ENCODE data around the gene B3GALNT2.
"Not testable (repeated sequence)": the region's sequence is repeated elsewhere in the genome, so short reads cannot be mapped to it uniquely, and the experiment has no call there.

Gene B3GALNT2

DNA sequence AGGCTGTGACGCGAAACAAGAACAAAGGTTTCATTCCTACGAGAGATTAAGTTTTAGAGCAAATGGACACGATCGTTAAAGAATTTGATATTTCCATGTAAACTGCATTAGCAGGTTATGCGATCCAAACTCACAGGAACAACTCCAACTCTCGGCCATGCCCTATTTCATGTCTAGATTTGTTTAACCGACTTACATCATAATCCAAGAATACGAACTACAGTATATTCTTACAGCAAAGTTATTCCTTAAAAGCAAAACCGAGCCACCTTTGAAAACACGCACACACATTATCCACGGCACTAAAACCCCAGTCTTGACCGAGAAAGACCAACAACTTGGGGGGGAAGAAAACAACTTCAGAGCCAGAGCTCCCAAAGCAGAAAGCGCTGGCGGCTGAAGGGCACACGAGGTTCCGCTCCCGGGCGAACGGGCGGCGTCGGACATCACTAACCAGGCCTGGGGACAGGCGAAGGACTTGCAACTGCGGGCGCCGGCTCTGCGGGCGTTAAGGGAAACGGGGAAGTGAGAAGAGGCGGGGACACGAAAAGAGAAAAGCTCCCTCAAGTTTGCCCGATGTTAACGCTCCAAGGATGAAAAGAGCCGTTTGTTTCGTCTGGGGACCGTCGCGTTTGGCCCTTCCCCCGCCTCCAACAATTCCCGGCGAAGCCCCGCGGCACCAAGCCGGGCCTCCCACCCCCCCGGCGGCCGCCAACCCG is 690 bp downstream of the B3GALNT2 start:
- DNase-seq (ENCODE audit: low spot score): peak; percentile 33

- peak; percentile 53 for DNase-seq (ENCODE audit: low spot score)
Measured at GRCh38 chr1:235502601-235503402, 1.4 kb downstream of the B3GALNT2 start.

DNA sequence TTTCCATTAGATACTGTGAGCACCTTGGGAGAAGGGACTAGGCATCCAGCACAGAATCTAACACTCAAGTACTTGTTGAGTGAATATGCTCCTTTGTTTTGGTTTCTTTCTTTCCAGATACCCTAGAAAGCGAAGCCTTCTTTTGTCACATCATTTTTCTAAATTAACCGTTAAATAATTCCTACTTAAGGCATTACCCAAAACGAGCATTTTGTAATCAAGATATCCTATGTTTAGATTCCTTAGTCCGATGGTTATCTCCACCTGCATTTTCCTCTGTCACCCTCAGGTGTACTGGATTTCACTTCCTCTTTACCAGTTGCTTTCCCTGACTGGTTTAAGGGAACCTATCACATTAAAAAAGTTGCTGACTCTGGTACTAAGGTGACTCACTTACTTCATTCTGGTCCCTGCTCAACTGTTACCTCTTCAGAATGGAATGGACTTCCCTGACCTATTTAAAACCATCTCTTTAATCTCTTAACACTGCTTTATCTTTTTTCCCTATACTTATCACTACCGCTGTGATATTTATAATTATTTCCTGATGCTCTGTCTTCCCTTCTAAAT is 3.2 kb downstream of the B3GALNT2 start:
- no peak for DNase-seq (ENCODE audit: low spot score)

DNA sequence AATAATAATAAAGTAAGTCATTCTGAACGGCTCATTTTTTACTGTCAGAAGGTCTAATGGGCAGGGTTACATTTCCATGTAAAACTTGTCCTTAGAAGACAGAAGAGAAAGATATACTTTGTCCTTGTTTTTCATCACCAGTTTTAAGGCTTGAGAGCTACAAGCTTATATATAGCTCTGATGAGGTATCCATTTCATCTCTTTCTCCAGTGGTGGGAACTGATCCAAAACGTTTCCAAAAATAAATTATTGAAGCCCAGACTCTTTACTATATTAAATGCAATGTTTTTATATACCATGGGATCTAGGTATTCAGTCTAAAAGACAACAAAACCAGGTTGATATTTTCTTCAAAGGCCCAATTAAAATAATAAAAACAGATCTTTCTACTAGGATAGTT is 8.7 kb downstream of the B3GALNT2 start:
- no peak for DNase-seq (ENCODE audit: low spot score)

GRCh38 chr1:235495030-235495429 is 9.2 kb downstream of the B3GALNT2 start:
- DNase-seq (ENCODE audit: low spot score): no peak

- no peak for DNase-seq (ENCODE audit: low spot score)
Measured at GRCh38 chr1:235494531-235494930, 9.7 kb downstream of the B3GALNT2 start.

GRCh38 chr1:235491644-235492043 is 12.6 kb downstream of the B3GALNT2 start:
- DNase-seq (ENCODE audit: low spot score): no peak

DNA sequence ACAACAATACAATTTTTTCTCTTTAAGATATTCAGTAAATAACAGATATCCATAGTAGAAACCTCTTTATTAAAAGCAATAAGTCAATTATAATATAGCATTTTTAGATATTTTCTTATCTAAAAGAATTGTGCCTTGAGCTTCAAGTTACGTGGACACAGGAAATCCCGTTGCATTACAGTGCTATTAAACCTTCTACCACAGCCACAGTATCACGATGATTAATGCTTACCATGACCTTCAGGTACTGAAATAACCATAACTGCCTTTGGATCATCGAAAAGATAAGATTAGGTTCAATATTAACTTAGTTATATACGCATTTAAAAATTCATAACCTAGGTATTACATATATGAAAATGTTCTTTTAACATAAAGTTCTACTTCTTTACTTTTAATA is 17.9 kb downstream of the B3GALNT2 start:
- DNase-seq (ENCODE audit: low spot score): no peak

DNA sequence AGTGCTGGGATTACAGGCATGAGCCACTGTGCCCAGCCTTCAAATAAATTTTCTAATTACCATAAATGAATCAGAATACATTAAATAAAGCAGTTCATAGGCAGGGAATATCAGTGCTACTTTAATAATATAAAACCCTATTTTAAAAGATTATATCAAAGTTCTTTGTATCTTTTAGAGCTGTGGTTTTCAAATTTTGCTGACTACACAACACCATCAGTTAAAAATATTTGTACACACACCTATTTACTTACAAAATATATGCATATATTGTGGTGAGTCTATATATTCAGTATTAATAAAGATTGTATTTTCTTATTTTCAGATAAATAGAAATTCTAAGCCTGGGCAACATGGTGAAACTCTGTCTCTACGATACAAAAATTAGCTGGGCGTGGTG is 18.7 kb downstream of the B3GALNT2 start:
- DNase-seq (ENCODE audit: low spot score): no peak

DNA sequence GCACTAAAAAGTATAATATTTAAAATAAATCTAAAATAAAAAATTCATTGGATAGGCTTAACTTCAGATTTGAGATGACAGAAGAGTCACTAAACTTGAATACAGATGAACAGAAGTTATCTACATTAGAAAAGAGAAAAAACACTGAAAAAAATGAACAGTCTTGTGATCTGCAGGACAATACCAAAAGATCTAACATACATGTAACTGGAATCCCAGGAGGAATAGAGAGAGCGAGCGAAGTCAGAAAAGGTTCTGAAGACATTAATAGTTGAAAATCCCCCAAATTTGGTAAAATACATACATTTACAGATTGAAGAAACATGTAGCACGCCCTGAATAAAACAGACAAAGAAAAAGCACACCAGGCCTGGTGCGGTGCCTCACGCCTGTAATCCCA is 21.2 kb downstream of the B3GALNT2 start:
- no peak for DNase-seq (ENCODE audit: low spot score)

DNA sequence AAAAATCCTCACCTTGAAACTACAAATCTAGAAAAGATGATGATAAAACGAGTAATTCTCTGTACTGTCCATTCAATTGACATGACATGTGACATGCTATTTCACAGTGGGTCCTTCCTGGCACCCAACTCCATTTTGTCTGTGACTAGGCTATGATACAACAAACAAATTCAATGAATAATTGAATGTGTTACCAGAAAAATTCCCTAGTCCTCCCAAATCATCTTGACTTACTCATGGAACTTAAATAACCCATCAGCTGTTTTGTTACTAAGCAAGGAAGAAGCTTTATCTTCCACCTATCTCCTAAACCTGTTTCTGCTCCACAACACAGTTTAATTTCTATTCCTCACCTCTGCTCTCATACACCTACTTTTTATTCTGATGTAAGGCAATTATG is 30.4 kb downstream of the B3GALNT2 start:
- no peak for DNase-seq (ENCODE audit: low spot score)

DNA sequence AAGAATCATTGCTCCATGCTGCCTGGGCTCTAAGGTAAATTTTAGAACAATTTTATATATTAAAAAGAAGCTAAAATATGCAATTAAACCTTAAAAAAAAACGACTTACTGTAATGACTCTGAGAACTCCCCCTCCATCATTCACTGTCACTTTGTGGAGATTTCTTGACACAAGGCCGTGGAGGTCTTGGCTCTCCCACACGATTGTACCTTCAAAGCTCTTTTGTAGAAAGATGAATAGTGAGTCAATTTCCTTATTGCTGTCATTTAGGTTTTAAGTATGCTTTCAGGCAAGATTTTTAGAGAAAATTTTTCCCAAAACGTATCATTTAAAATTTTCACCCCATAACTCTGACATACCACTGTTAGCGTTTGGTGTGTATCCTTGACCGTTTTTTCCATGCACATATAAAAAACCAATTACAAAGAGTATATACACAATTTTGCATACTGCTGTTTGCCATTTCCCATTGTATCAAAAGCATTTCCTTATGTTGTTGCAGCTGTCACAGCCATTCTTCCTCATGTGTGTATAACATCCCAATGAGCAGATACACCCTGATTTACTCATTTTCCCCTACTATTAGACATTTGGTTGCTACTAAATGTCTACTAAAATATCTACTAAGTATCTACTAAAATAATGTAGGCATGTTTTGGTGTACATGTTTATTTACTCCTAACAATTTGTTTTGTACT is 33.4 kb downstream of the B3GALNT2 start:
- no peak for DNase-seq (ENCODE audit: low spot score)

GRCh38 chr1:235469897-235470296 is 34.4 kb downstream of the B3GALNT2 start:
- not testable (repeated sequence) for DNase-seq (ENCODE audit: low spot score)

DNA sequence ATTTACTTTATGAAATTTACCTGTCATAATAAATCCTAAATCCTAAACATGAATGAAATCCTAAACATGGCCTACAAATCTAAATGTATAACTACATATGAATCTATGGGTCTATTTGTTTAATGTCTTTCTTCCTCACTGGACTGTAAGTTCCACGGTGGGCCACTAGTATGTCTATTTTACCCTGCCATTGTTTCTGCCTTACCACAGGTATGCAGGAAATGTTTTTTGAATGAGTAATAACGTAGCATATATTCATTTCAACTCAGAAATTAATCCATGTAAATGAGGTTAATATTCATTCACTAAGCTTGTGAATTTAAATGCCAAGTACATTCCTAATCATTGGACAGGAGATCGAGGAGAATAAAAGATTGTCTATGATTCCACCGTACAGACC is 35.3 kb downstream of the B3GALNT2 start:
- peak; percentile 11 for DNase-seq (ENCODE audit: low spot score)

DNA sequence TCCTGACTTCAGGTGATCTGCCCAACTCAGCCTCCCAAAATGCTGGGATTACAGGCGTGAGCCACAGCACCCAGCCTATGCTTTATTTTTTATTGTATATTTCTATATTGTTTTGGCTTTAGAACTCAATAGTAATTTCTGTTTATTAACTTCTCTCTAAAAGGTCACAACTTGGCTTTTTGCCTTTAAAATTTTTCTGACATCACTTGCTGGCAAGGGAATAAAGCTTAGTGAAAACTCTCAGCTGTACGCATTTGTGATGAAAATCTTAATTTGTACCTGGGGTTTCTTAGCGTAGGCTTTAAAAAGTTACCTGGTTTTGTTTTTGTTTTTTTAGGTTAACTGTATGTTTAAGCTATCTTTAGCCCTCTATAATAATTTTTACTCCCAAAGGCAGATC is 36.2 kb downstream of the B3GALNT2 start:
- no peak for DNase-seq (ENCODE audit: low spot score)

DNA sequence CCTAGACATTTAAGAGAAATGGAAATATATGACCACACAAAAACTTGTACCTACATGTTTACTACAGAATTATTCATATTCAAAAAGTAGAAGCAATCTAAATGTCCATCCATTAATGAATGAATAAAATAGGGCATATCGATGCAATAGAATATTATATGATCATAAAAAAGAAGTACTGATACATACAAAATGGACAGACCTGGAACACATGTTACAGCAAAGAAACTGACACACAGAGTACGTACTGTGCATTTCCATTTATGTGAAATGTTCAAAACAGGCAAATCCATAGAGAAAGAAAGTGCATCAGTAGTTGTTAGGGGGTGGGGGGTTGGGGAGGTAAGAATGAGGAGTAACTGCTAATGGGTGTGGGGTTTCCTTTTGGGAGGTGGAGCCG is 39.2 kb downstream of the B3GALNT2 start:
- no peak for DNase-seq (ENCODE audit: low spot score)

- not testable (repeated sequence) for DNase-seq (ENCODE audit: low spot score)
Measured at GRCh38 chr1:235462832-235463231, 41.4 kb downstream of the B3GALNT2 start.

GRCh38 chr1:235461954-235462353 is 42.3 kb downstream of the B3GALNT2 start:
- DNase-seq (ENCODE audit: low spot score): no peak

- DNase-seq (ENCODE audit: low spot score): no peak
Measured at GRCh38 chr1:235460770-235461169, 43.5 kb downstream of the B3GALNT2 start.

DNA sequence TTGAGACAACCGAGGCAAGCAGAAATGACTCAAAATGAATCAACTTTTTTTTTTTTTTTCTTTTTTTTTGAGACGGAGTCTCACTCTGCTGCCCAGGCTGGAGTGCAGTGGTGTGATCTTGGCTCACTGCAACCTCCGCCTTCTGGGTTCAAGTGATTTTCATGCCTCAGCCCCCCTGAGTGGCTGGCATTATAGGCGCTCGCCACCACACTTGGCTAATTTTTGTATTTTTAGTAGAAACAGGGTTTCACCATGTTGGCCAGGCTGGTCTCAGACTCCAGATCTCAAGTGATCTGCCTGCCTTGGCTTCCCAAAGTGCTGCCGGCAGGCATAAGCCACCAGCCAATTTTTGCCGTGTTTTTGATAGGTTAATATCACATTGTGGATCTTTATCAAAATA is 46.4 kb downstream of the B3GALNT2 start:
- DNase-seq (ENCODE audit: low spot score): not testable (repeated sequence)

GRCh38 chr1:235455823-235456222 is 48.4 kb downstream of the B3GALNT2 start:
- DNase-seq (ENCODE audit: low spot score): no peak

DNA sequence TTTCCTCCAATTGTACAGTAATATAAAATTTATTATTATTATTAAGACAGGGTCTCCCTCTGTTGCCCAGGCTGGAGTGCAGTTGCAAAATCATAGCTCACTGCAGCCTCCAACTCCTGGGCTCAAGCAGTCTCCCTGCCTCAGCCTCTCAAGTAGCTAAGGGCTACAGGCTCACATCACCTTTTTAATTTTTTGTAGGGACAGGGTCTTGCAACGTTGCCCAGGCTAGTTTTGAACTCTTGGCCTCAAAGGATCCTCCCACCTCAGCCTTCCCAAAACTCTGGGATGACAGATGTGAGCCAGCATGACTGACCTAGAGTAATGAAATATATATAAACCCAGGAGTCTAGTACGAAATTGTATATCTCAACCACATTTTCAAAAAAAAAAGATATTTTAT is 49.2 kb downstream of the B3GALNT2 start:
- no peak for DNase-seq (ENCODE audit: low spot score)

GRCh38 chr1:235454021-235454420 is 50.2 kb downstream of the B3GALNT2 start:
- no peak for DNase-seq (ENCODE audit: low spot score)

All from LoVo (cell line).